GM21737 (cell line): ENCODE results near the gene SRC.

ENCODE experiments used
- ATAC-seq: cut with Tn5 transposase; IDR thresholded peaks from one replicate; pipeline ENCODE4 v1.9.1; 2021; ENCODE audit warnings: mild to moderate bottlenecking, moderate library complexity; ENCODE audit not compliant: unreplicated experiment

The SRC gene

GRCh38 chr20:37422791-37423286 lies 76.9 kb downstream of the SRC start:
- no peak for ATAC-seq

DNA sequence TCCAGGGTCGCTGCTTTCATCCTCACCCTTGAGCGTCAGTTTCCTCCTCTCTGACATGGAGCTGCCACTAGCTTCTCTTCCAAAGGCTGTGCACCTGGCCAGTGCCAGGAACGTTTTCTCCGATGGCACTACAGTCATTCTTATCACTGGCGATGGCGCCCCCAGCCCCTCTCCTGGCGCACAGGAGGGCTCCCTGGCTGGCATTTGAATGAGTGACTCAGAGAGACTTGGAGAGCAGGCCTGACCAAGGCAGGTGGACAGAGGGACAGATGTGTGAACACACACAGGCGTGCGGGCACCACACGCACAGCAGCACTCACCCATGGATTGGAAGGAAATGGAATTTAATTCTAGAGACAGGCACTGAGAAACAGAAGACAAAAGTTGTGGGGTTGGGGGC lies 77.6 kb downstream of the SRC start:
- ATAC-seq = no peak

- ATAC-seq = no peak
Observed at GRCh38 chr20:37424062-37424851, 78.3 kb downstream of the SRC start.

GRCh38 chr20:37425103-37425625 lies 79.2 kb downstream of the SRC start:
- no peak for ATAC-seq

DNA sequence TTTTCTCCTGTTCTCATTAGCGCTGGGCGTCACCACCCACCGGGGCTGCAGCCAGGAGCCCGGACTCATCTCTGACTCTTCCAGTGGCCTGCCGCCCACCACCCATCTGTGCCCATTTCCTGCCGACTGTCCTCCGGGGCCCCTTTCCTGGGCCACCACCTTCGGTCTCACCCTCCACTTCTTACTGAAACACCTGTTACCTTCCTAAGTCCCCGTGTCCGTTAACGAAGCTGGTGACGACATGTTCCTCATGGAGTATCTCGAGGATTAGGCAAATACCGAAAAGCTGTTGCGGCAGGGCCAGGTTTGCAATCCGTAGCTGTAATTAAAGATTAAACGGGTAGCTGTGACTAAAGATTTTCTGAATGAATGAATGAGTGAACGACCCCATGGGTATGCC lies 80.2 kb downstream of the SRC start:
- ATAC-seq = no peak

- ATAC-seq = no peak
Observed at GRCh38 chr20:37426978-37427377, 81.0 kb downstream of the SRC start.

DNA sequence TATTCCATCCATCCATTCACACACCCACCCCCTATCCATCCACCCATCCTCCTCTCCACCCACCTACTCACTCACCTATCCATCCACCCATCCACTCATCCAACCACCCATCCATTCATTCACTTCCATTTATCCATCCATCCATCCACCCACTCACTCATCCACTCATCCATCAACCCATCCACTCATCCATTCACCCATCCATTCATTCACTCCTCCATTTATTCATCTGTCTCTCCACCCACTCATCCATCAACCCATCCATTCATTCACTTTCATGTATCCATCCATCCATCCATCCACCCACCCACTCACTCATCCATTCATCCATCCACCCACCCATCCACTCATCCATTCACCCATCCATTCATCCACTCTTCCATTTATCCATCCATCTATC lies 84.1 kb downstream of the SRC start:
- no peak for ATAC-seq

DNA sequence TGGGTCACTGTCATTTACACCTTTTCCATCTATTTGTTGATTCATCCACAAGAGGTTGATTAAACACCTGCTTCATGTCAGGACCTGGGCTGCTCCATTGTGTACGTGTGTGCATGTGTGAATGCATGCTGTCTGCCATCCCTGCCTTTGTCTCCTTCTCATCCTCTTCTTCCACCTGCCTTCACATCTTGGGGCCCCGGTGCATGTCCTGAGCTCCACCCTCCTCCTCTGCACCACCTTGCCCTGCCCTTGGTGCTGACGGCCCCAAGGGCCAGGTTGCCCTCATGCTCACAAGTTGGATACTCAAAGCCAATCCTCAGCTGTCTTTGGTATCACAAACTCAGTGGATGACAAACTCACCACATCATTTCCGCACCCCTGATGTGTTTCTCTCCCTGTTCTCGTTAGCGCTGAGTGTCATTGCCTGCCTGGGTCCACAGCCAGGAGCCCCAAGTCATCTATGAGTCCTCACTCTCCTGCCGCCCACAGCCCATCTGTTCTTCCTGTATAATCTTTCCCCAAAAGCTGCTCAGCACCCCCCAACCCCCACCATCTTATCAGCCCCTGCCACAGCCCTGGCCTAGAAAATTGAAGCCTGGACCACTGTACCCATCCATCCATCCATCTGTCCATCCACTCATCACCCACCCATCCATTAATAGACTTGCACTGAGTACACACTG lies 85.0 kb downstream of the SRC start:
- ATAC-seq = no peak

DNA sequence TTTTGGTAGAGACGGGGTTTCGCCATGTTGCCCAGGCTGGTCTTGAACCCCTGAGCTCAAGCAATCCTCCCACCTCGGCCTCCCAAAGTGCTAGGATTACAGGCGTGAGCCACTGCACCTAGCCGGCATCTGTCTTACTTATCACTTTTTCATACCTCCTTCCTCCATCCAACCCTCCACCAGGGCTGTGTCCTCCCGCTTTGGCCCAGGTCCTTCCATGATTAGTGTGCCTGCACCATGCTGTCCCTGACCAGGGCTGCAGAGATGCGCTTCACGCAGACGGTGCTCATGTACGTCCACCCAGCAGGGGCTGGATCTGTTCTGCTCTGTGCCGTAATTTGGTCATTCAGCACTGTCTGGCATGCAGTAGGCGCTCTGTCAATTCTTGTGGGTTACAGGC lies 85.8 kb downstream of the SRC start:
- ATAC-seq = no peak

GRCh38 chr20:37432606-37433005 lies 86.7 kb downstream of the SRC start:
- no peak for ATAC-seq

- no peak for ATAC-seq
Observed at GRCh38 chr20:37435607-37436006, 89.7 kb downstream of the SRC start.

DNA sequence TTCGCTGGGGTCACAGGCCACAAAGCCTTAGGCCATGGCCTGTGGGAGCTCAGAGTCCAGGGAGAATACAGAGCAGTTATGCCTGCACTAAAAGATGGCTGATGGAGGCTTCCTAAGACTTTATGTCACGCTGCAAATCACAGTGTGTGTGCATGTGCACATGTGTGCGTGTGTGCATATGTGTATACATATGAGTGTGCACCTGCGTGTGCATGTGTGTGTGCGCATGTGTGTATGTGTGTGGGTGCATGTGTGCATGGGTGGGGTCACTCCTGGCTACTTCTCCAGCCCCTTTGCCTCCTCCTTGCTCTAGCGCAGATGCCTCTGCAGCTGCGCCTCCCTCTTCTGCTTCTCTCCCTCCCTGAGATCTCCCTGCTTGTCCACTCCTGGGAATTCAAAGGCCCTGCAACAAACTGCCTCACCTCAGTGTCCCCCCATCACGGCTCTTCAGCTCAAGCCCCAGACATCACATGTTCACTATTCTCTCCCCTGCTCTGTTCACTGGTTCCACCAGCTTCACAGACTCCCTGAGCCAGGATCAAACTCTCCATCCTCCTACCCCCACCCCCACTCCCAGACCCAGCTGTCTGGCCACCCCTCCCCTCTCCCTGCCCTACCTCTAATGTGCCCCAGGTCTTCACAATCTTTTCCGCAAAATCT lies 90.7 kb downstream of the SRC start:
- no peak for ATAC-seq

DNA sequence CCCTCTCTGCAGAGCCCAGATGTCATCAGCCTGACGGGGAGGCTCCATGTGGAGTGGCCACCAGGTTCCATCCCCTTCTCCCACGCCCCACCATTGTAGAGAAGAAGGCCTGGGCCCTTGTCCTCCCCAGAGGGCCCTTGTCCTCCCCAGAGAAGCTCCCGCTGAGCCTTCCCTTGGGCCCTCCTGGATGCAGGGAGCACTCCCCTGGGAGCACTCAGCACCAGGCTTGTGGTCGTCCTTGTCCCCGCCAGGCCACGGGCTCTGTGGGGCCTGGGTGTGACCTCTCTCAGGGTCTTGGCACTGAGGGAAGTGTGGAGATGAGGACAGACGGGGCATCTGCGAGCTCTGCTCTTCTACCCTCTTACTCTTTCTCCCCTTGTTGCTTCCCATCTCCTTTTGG lies 91.7 kb downstream of the SRC start:
- no peak for ATAC-seq

DNA sequence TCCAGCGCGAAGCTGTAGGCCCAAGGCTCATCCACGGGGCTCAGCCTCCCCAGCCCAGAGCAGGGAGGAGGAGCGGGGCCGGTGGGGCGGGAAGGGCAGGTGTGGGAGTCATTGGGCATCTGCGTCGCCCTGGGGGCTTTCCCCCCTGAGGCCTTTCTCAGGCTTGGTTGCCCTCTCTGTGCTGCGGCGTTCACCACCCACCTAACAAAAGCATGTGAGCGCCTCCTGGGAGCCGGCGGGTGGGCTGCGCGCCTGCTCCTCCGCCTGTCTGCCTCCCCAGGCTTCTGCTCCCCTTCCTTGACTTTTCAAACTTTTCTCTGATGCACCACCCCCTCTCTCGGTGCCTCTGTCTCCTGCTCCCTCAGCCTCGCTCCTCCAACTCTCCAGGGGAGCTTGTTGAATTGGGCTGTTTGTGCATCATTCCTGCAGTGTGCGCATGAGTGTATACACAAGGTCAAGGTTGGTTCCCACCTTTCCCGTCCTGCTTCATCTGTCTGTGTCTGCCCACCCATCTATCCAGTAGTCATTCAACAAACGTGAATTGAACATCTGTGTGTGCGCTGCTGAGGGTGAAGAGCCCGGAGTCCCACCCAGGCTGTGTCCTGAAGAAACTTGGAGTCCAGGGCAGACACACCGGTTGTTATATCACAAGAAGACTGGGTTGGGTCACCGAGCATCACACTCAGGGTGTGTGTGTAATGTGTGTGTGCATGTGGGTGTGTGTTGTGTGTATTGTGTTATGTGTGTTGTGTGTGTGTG lies 92.7 kb downstream of the SRC start:
- no peak for ATAC-seq

- no peak for ATAC-seq
Observed at GRCh38 chr20:37439223-37439933, 93.4 kb downstream of the SRC start.

DNA sequence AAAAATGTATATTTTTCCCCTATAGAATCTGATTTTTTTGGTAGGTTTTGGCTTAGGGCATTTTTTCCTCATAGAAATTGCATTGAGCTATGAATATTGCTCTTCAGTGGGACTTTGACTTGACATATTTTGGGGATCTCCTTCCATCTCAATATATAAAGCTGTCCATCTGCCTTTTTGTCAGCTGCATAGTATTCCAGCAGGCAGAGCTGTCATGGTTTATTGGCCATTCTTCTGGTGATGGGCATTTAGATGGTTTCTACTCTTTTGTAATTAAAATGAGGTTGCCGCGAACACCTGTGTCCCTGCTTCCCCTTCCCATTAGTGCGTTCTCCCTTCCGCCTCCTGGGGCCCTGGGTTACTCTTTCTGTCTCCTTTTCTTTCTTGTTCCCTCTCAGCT lies 95.1 kb downstream of the SRC start:
- ATAC-seq = no peak

DNA sequence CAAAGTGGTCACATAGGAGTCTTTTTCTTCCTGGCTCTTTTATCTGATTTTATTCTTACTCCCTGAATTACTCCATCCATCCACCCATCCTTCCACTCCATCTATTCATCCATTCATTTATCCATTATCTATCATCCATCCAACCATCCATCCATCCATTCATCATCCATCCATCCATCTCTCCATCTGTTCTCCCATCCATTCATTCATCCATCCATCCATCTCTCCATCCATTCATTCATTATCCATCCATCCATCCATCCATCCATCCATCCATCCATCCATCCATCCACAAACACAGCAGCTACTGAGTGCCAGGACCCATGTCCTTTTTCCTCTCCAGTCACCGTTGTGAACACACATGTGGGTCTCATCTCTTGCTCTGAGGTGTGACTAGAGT lies 96.6 kb downstream of the SRC start:
- ATAC-seq = no peak

GRCh38 chr20:37442986-37443385 lies 97.0 kb downstream of the SRC start:
- no peak for ATAC-seq

DNA sequence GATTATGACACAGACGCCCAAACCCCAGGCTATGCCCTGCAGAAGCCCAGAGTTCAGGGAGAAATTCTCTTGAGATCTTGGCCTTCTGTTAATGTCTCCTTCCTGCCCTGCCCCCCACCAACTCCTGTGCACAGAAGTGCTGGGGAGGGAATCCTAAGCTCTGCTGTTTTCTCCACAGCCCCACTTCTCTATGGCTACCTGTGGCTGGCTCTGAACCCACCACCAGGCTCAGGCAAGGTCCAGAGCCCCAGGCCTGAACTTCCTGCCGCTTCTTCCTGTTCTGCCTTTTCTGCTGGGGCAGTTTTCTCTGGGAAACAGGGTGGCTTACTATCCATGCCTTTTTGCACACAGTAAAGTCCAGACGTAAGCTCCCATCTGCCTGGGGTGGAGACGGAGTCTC lies 97.7 kb downstream of the SRC start:
- ATAC-seq = no peak

DNA sequence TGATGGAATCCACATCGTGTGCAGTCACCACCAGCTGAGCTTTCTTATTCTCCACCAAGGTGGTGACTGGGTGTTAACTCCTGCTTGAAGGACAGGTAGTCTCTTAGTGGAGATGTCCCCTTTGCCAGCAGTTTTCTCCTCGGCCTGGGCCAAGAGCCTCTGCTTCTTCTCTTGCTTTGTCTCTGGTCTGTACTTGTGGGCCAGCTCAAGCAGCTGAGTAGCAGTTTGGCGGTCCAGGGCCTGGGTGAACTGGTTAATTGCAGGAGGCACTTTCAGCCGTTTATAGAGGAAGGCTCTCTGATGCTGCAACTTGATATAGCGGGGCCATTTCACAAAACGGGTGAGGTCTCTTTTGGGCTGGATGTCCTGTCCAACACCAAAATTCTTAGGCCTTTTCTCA lies 99.1 kb downstream of the SRC start:
- no peak for ATAC-seq
